HFFc6 (cell line): Measurements from ENCODE around the gene GRM5. TPM values are rescaled to one million over a fixed set of nuclear protein-coding genes. Genes with fewer than 3 reads are reported as not detected.
"Not testable (repeated sequence)": the region's sequence is repeated elsewhere in the genome, so short reads cannot be mapped to it uniquely, and the experiment has no call there.

Source experiments
- DNase-seq: peaks from one replicate; pipeline ENCODE4 v3.0.0-alpha.2; 2018
- H3K27ac Mint-ChIP-seq: 2 replicates; pipeline ENCODE4 v1.8.0; 2020; ENCODE audit warnings: mild to moderate bottlenecking, mixed read lengths
- H3K27me3 Mint-ChIP-seq: 2 replicates; pipeline ENCODE4 v1.8.0; 2021; ENCODE audit warnings: mild to moderate bottlenecking, moderate library complexity, mixed read lengths; ENCODE audit not compliant: insufficient read depth
- H3K36me3 Mint-ChIP-seq: 2 replicates; pipeline ENCODE4 v1.8.0; 2021; ENCODE audit warnings: low read depth, mixed read lengths
- H3K4me1 Mint-ChIP-seq: 2 replicates; pipeline ENCODE4 v1.8.0; 2020; ENCODE audit warnings: low read depth, mixed read lengths
- H3K4me3 Mint-ChIP-seq: 2 replicates; pipeline ENCODE4 v1.8.0; 2020; ENCODE audit warnings: mild to moderate bottlenecking, moderate library complexity, mixed read lengths
- H3K9me3 Mint-ChIP-seq: 2 replicates; pipeline ENCODE4 v1.8.0; 2020; ENCODE audit warnings: mild to moderate bottlenecking, mixed read lengths
- CTCF ChIP-seq: fragments of 200-600 bp; sonication (generic); IDR thresholded peaks from 2 replicates; pipeline ENCODE4 v1.5.0; 2021; ENCODE audit warnings: antibody characterized with exemption, mild to moderate bottlenecking
- total RNA-seq, 6 experiments: library from RNA; stranded (reverse); fragmentation: NEBNext Ultra II Directional; extraction: Animal tissue kit (Norgen Biotek cat#: 25700); gene quantifications; 2 replicates in 1 of 6; 3 replicates in 5 of 6; pipeline ENCODE4 v1.2.3, GENCODE V29; 2021

GRM5 gene
- total RNA-seq, 6 experiments from 2014 or later, result 0.12 TPM; not detected in 5

- Mint-ChIP-seq H3K9me3 (no peaks in the 10 kb centered on the region), H3K27me3 (peaks cover 4% of the 10 kb centered on the region), H3K4me1 (no peaks in the 10 kb centered on the region)
Measured at GRCh38 chr11:89052220-89052619, 13.6 kb downstream of the GRM5 start.

GRCh38 chr11:89047159-89047558 is 18.6 kb downstream of the GRM5 start:
- H3K36me3 Mint-ChIP-seq, result not testable (repeated sequence)

More at GRCh38 chr11:89052220-89052619, 13.6 kb downstream of the GRM5 start:
- H3K36me3 Mint-ChIP-seq, result no peaks in the 10 kb centered on the region
- H3K27ac Mint-ChIP-seq, result no peak overlapping the region
- TF ChIP-seq CTCF, result no peak
- H3K4me3 Mint-ChIP-seq, result no peak overlapping the region
- no peak for DNase-seq

GRCh38 chr11:89043861-89044588 is 21.8 kb downstream of the GRM5 start:
- DNase-seq, H3K9me3 Mint-ChIP-seq, H3K36me3 Mint-ChIP-seq, H3K4me3 Mint-ChIP-seq, H3K27me3 Mint-ChIP-seq, H3K27ac Mint-ChIP-seq, H3K4me1 Mint-ChIP-seq: not testable (repeated sequence)

More at GRCh38 chr11:89047159-89047558, 18.6 kb downstream of the GRM5 start:
- H3K27me3 Mint-ChIP-seq, H3K4me3 Mint-ChIP-seq, H3K27ac Mint-ChIP-seq, DNase-seq, H3K4me1 Mint-ChIP-seq, H3K9me3 Mint-ChIP-seq: not testable (repeated sequence)

- not testable (repeated sequence) for H3K36me3 Mint-ChIP-seq, H3K4me1 Mint-ChIP-seq, DNase-seq, H3K27ac Mint-ChIP-seq, H3K4me3 Mint-ChIP-seq, H3K9me3 Mint-ChIP-seq, H3K27me3 Mint-ChIP-seq
Measured at GRCh38 chr11:89029671-89030070, 36.1 kb downstream of the GRM5 start.

- Mint-ChIP-seq H3K27me3 (no peaks in the 10 kb centered on the region), H3K9me3 (peaks cover 7% of the 10 kb centered on the region; the same call in 1 of the 2 replicates), H3K36me3 (no peaks in the 10 kb centered on the region), H3K4me3 (no peak overlapping the region), H3K27ac (no peak overlapping the region), H3K4me1 (no peaks in the 10 kb centered on the region)
- no peak for TF ChIP-seq CTCF
- DNase-seq, result no peak
Measured at GRCh38 chr11:89021339-89021738, 44.4 kb downstream of the GRM5 start.

GRCh38 chr11:89019827-89020547 is 45.8 kb downstream of the GRM5 start:
- not testable (repeated sequence) for H3K4me1 Mint-ChIP-seq, H3K4me3 Mint-ChIP-seq, DNase-seq, H3K9me3 Mint-ChIP-seq, H3K36me3 Mint-ChIP-seq, H3K27me3 Mint-ChIP-seq, H3K27ac Mint-ChIP-seq

GRCh38 chr11:89016214-89016613 is 49.6 kb downstream of the GRM5 start:
- DNase-seq, result no peak
- Mint-ChIP-seq H3K9me3 (peaks cover 4% of the 10 kb centered on the region; the same call in 1 of the 2 replicates), H3K27me3 (no peaks in the 10 kb centered on the region), H3K4me3 (no peak overlapping the region), H3K36me3 (no peaks in the 10 kb centered on the region), H3K27ac (no peak overlapping the region), H3K4me1 (no peaks in the 10 kb centered on the region)
- no peak for TF ChIP-seq CTCF
